Gastrocnemius medialis (tissue), 4 donors: ENCODE results near the gene ARHGAP26.

Experiments
- CTCF ChIP-seq, 5 experiments: fragments of 450-650 bp in 3 of 5; fragments of 200-600 bp in 2 of 5; sonication (generic) in 2 of 5; IDR thresholded peaks in 4 of 5; conservative IDR thresholded peaks in 1 of 5; 1 replicate in 4 of 5; 2 replicates in 1 of 5; pipeline ENCODE4 v1.5.1; 2016 to 2019; ENCODE audit warnings: antibody characterized with exemption in 5 of 5, mild to moderate bottlenecking in 3 of 5, moderate library complexity in 3 of 5
- POLR2A ChIP-seq, 2 donors: fragments of 450-650 bp; IDR thresholded peaks; one replicate each; pipeline ENCODE4 v1.6.1; 2017; ENCODE audit warnings: antibody characterized with exemption in 2 of 2, mild to moderate bottlenecking in 2 of 2, moderate library complexity in 2 of 2

- TF ChIP-seq POLR2A (IDR thresholded peaks at IDR 0.05) (no peak), CTCF (IDR thresholded peaks at IDR 0.05 in 4 of 5, conservative IDR thresholded peaks at IDR 0.05 in 1 of 5) (no peak)
Observed at GRCh38 chr5:142835540-142835939, 65.4 kb downstream of the ARHGAP26 start.
